A673 (cell line): Measurements from ENCODE around the gene MST1.

Experiments
- EZH2 ChIP-seq: fragments of 200-600 bp; sonication (generic); IDR thresholded peaks from 2 replicates; pipeline ENCODE4 v1.6.1; 2017; ENCODE audit warnings: borderline replicate concordance, low read depth, mild to moderate bottlenecking, mixed read lengths, antibody characterized with exemption, low read length; ENCODE audit not compliant: poor library complexity, severe bottlenecking
- TF ChIP-seq, protein P1 (sequence below): fragments of 300-800, 200-600 bp; sonication (generic); conservative IDR thresholded peaks from 2 replicates; pipeline ENCODE4 v1.5.1; 2017; ENCODE audit warnings: low read depth, mild to moderate bottlenecking, antibody characterized with exemption, low read length, moderate library complexity, mixed read lengths

DNA sequence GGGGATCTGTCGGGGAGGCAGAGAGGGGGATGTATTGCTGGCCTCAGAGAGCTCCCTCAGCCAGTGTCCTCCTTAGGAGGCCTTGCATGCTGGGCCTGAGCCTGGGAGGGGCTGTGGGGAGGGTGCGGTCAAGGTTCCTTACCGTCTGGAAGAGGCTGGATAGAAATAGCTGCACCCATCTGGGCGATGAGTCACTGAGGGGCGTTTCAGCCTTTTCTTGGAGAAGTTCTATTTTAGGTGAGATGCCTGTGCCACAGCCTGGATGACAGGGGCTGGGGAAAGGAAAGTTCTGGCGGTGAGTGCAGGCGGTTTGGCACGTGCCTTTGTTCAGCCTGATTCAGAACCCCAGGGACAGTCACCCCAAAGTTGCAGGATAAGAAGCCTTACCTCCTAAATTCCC lies 50.8 kb downstream of the MST1 start:
- TF ChIP-seq, protein P1, sequence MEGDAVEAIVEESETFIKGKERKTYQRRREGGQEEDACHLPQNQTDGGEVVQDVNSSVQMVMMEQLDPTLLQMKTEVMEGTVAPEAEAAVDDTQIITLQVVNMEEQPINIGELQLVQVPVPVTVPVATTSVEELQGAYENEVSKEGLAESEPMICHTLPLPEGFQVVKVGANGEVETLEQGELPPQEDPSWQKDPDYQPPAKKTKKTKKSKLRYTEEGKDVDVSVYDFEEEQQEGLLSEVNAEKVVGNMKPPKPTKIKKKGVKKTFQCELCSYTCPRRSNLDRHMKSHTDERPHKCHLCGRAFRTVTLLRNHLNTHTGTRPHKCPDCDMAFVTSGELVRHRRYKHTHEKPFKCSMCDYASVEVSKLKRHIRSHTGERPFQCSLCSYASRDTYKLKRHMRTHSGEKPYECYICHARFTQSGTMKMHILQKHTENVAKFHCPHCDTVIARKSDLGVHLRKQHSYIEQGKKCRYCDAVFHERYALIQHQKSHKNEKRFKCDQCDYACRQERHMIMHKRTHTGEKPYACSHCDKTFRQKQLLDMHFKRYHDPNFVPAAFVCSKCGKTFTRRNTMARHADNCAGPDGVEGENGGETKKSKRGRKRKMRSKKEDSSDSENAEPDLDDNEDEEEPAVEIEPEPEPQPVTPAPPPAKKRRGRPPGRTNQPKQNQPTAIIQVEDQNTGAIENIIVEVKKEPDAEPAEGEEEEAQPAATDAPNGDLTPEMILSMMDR = no peak
- TF ChIP-seq EZH2 = no peak
